CD4-positive, alpha-beta T cell treated with Interferon alpha-2 for 1 hour (primary cell): ENCODE data around the gene C16orf95.
"Not testable (repeated sequence)": the region's sequence is repeated elsewhere in the genome, so short reads cannot be mapped to it uniquely, and the experiment has no call there.

ENCODE experiments used
- DNase-seq, 2 donors: peaks; one replicate each; pipeline ENCODE4 v3.0.0-alpha.2; 2020 to 2022

Gene C16orf95

DNA sequence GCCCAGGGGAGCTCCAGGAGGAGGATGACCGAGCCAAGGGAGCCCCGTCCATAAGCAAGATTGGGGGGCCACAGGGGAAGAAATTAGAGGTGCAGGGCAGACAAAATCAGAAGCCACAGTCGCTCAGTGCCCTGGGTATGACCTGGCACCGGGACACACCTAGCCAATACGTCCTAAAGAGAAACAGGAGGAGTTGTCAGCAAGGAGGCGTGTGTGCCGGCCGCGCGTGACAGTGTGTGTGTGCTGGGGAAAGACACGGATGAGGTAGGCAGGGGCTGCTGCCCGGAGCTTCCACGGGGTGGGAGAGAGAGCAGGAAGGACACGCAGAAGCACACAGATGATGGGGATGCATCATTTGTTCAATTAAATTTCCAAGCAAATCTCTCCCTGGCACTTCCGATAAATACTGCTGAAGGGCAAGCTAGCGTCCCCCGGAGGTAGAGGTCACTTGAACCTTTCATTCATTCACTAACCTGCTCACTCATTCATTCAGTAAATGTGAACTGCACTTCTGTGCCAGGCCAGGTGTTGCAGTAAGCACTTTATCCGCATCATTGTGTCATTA is 38.0 kb downstream of the C16orf95 start:
- DNase-seq = no peak

DNA sequence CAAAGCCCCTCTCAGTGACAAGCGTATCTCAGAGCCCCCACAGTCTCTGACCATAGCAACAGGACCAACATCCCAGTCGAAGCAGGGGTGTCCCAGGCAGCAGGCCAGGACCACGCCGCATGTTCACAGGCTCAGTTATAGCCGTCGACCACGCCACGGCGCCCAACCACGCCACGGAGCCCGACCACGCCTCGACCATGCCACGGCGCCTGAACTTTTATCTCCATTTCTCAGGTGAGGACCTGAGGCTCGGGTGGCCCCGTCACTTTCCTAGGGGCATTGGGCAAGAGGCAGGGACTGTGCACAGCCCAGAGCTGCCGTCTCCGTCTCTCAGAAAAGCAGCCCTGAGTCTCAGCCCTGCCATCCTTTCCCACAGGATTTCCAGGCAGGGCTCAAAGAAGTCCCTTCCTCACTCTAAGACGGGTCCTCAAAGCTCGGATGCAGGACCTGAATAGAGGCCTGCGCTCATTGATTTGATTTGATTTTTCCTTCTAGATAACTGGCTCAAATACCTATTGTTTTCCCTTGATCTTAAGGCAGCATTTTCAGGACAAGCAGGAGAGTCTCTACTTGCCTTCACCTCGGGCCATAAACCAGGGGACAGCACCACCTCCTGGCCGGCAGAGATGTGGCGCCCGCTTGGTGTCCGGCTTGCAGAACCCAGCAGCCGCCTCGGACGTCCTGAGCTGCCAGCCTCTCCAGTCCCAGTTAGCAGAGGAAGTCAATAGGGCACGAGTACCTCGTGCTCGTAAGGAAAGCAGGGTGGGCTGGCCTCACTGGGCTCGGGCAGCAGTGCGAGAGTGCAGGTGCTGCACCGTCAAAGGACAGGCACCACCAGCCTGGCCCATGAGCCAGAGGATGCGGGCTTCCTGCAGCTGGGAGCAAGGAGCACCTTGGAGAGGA is 38.8 kb downstream of the C16orf95 start:
- peak in 1 of 2 donors; percentile 29 for DNase-seq

DNA sequence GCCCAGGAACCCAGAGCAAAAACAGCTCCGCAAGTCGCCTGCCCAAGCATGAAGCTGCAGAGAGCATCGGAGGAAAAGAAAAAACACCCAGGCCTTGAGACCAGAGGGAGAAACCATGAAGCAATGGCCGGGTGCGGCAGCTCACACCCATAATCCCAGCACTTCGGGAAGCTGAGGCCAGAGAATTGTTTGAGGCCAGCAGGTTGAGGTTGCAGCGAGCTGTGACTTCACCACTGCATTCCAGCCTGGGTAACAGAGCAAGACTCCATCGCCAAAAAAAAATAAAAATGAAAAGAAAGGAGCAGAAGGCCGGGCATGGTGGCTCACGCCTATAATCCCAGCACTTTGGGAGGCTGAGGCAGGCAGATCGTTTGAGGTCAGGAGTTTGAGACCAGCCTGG is 40.3 kb downstream of the C16orf95 start:
- DNase-seq = no peak

DNA sequence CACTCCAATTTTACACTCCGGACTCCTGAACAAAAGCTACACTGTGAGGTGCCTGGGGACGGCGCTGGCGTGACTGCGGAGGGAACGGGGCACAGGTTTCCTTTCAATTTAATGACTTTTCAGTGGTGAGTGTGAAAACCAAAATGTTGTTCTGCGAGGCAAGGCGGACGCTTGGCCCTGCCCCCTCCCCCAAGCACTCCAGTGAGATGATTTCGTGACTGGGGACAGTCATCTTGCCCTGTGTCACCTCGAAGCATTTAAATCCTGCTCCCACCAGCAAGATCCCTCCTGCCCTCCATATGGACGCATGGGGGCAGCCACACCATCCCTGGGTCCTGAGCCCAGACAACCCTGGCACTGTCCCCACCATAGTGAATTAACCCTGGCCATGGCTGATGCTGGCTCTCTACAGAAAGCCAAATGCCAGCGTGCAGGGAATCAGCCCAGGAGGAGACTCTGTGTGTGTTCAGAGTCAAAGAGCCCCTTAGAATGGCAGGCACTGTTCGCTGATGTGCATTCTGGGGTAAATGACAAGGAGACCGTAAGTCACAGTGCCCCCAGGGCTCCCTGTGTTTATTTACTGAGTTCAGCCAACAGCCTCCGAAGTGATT is 41.0 kb downstream of the C16orf95 start:
- DNase-seq = no peak

DNA sequence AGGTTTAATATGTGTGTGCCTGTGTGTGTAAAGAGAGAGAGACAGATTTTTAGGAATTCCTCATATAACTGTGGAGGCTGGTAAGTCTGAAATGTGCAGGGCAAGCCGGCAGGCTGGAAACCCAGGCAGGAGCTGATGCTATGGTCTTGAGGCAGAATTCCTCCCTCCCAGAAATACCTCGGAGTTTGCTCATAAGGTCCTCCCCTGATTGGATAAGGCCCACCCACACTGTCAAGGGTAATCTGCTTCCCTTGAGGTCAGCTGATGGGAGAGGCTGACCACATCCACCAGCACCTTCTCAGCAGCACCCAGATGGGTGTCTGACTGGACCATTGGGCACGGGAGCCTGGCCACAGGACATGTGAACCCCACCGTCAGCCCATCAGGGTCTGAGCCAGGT is 42.4 kb downstream of the C16orf95 start:
- DNase-seq = no peak

DNA sequence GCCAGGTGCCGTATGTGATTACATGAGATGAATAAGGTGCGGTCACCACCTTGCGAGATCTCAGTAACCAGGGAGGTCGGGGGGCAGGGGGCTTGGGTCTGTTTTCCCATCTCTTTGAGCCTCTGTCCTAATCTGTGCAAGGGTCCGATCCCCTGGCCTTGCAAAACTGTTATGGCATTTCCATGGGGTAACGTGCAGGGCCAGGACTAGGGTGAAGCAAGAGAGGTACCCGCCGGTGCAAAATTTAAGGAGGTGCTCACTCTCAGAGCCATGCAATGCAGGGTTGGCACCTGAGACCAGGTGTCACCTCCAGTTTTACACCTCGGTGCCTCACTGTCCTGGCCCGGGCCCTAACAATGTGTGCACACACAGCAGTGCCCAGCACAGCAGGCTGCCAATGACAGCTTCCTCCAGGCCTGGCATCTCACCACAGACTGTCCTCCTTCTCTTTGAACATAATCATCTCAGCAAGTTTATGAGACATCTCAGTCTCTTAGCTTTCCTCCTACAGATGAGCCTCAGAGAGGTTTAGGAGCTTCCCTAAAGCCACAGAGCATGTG is 43.6 kb downstream of the C16orf95 start:
- no peak for DNase-seq

DNA sequence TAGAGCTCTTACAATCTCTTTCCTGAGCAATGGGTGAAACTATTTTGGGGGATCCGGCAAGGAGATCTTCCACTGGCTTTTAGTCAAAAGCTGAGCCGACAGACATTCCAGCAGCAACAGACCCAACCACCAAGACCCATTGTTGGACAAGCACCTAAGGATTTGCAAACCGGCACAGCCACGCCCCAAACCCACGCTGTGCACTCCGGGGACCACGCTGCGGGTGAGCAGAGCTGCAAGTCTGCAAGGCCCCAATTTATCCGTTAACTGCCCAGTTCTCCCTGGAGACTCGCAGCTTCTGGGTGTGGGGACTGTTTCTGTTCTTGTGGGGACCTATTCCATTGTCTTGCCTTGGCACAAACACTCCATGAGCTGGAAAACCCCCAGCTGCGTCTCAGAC is 45.9 kb downstream of the C16orf95 start:
- DNase-seq = no peak

DNA sequence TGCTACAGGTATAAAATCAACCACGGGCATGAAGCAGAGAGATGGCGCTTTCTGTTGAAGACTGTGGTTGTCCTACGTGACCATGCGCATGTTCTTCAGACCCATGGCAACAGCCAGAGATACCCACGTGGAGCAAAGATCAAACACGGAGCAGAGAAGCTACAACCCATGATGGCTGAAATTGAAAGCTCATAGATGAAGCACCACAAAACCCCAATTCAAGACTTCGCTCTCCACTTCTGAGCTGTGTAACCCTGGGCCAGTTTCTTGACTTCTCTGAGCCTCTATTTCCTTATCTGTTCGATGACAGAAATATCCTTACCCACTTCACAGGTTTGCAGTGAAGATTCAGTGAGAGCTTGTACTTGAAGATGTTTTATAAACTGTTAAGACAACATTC is 49.6 kb downstream of the C16orf95 start:
- no peak for DNase-seq

DNA sequence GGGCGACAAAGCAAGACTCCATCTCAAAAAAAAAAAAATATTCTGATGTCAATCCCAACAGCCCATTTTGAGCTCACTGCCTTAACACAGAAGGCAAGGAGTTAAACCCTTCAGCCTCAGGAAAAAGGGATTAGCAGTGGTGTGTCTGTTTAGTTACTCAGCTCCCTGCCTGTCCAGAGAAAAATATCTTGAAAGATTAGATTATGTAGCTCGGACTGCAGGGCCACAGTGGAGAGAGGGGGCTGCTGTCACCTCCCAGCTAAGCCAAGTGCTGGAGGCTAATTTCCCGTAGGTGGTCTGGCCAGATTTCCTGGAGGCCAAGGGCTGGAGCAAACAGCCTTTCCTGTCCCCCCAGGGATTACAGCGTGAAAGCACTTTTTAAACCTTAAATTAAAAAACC is 50.3 kb downstream of the C16orf95 start:
- no peak for DNase-seq

DNA sequence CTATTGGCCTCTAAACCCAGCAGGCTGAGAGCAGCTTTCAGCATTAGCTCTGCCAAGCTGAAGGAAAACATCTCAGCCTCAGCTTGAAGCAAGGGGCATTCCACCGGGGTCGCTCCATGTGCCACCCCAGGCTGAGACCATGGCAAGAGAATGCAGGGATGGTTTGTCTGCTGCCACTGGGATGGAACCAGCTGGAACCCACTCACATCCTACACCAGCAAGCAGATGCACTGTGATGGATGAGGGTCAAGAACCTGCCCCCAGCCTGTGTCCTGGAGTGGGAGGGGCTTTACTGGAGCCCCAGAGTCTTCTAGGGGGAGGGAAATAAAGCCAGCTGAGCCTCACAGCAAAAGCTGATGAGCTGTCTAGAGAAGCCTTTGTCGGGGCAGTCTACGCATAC is 51.9 kb downstream of the C16orf95 start:
- DNase-seq = no peak

DNA sequence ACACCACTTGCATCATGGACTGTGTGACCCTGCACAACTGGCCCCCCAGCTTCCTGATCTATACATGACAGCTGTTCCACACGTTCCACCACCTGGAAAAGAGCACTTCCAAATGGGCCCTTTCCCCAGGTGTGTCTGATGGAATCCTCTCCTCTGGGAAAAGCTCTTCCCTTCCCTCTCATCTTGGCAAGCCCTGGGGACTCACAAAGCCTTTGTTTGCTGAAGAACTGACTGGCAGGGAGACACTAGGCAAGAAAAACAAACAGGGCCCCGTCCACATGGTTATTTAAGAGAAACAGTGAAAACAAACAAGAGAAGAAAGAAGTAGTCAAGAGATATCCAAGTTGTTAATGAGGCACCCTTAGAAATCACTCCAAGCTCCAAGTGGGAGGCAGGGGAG is 52.6 kb downstream of the C16orf95 start:
- DNase-seq = no peak

DNA sequence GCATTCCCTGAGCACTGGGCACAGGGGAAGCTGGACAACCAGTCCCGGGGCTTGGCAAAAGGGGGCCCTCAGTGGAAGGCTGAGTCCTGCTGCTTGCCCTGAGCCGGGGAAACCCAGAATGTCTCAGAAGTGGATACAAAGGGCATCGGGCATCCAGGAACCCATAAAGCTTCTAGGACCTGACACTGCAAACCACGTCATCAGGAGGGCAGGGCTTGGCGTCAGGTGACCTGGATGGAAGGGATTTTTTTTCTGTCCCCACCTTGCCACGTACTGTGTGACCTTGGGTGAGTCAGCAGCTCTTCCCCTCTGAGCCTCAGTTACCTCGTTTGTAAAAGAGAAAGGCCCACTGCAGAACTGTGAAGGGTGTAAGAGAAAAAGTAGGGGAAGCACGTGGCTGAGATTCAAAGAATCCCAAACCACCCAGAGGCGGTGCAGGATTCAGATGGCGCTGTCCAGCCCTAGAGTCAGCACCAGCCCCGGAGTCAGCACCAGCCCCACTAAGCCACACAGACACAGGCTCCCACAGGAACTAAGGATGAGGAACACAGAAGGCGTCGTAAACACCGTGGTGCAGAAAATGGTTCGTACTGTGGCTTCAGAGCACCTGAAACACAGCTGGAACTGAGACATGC is 53.7 kb downstream of the C16orf95 start:
- no peak for DNase-seq

DNA sequence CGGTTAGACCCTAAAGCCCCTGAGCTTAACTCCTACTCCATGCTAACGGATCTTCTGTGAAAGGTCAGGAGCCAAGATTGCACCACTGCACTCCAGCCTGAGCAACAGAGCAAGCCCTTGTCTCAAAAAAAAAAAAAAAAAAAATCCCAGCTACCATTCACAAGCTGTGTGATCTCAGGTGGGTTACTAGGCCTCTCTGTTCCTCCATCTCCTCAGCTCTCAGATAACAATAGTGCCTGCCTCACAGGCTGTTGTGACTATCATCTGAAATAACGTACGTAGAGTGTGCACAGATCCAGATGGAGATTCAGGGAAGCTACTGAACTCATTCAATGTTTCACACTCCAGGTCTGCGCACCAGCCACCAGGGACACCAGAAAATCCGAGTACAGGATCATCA is 57.8 kb downstream of the C16orf95 start:
- DNase-seq = no peak

DNA sequence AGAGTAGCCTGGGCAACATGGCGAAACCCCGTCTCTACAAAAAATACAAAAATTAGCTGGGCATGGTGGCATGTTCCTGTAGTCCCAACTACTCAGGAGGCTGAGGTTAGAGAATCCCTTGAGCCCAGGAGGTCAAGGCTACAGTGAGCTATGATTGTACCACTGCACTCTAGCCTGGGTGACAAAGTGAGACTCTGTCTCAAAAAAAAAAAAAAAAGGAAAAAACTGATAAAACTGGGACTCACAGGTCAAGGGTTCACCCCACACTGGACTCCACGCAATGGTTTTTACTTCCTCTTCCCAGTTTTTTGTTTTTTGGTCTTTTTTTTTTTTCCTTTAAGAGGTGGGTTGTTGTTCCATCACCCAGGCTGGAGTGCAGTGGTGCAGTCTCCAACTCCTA is 58.5 kb downstream of the C16orf95 start:
- DNase-seq = not testable (repeated sequence)

DNA sequence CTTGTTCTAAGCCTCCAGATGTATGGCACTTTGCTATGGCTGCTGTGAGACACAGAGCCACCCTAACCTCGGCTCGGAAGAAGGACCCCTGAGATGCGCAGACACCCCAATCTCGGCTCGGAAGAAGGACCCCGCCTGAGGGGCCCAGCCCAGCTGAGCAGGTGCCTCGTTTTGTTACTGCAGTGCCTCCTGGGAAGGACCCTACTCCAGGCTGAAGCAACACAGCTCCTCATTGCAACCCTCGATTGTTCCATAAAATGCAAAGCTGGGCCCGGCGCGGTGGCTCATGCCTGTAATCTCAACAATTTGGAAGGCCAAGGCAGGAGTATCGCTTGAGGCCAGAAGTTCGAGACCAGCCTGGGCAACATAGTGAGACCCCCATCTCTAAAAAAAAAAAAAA is 61.3 kb downstream of the C16orf95 start:
- DNase-seq = no peak

DNA sequence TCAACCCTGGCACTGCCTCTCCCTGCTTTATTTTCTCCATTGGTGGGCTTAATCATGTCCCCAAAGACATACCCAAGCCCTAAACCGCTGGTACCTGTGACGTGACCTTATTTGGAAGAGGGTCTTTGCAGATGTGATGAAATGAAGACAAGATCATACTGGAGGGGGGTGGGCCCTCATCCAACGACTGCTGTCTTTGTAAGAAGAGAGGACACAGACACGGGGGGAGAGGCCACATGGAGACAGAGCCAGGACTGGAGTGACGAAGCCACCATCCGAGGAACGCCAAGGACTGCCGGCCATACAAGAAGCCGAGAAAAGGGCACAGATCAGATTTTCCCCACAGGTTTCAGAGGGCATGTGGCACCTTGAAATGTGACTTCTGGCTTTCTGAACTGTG is 62.5 kb downstream of the C16orf95 start:
- no peak for DNase-seq

DNA sequence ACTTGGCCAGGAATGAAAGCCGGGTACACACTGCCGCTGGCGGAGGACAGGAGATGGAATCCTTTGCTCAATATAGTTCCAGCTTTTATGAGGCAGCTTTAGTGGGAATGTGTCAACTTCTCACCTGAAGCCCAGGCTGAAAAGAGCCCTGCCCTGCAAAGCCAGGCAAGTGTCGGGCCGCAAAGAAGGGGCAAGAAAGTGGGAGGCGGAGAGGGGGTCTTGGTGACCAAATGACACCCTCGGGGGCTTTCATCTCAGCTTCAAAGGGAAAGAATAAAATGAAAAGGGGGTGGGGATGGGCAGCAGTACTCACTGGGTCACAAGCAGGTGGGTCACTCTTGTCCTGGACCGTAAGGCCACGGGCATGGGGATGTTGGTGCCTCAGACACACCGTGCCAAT is 62.9 kb downstream of the C16orf95 start:
- DNase-seq = no peak

DNA sequence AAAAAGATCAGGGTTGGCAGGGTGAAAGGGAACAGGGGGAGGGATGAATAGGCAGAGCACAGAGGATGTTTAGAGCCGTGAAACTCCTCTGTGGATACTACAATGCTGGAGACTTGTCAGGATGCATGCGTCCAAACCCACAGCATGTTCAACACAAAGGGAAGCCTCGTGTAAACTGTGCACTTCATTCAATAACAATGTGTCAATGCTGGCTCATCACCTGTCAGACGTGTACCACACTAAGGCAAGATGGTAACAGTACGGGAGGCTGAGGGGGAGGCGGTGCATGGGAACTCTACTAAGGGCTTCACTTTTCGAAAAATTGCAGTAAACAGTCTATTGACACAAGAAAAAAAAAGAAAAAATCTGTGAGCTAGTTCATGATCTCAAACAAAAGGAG is 63.7 kb downstream of the C16orf95 start:
- DNase-seq = no peak
